Dermis blood vessel endothelial cell (primary cell): ENCODE measurements around the gene CISH. TPM values are rescaled to one million over a fixed set of nuclear protein-coding genes. Genes with fewer than 3 reads are reported as not detected.
A peak's percentile ranks its signal among the peaks of the same experiment; 100 is the strongest.

Experiments
- DNase-seq: peaks from one replicate; pipeline ENCODE4 v3.0.0; 2010
- total RNA-seq: library from RNA; depleted of rRNA; stranded (reverse); fragments of >200 nt; gene quantifications from 2 replicates; pipeline ENCODE4 v1.2.3, GENCODE V29; 2014

Gene CISH
- total RNA-seq, 1 donor from 2014 or later, result 0.51 TPM

- DNase-seq, result no peak
Observed at GRCh38 chr3:50612234-50612882, 784 bp upstream of the CISH start.

GRCh38 chr3:50610992-50611463 lies 546 bp downstream of the CISH start:
- peak; percentile 11 for DNase-seq

GRCh38 chr3:50610181-50610971 lies 1.2 kb downstream of the CISH start:
- DNase-seq, result no peak

GRCh38 chr3:50609763-50610085 lies 1.9 kb downstream of the CISH start:
- DNase-seq, result no peak

GRCh38 chr3:50609071-50609762 lies 2.4 kb downstream of the CISH start:
- no peak for DNase-seq

- DNase-seq, result no peak
Observed at GRCh38 chr3:50608278-50608677, 3.3 kb downstream of the CISH start.

- no peak for DNase-seq
Observed at GRCh38 chr3:50607271-50608091, 4.1 kb downstream of the CISH start.

- DNase-seq, result no peak
Observed at GRCh38 chr3:50606596-50606995, 5.0 kb downstream of the CISH start.

GRCh38 chr3:50605901-50606326 lies 5.7 kb downstream of the CISH start:
- DNase-seq, result no peak

- no peak for DNase-seq
Observed at GRCh38 chr3:50604628-50605588, 6.7 kb downstream of the CISH start.

- DNase-seq, result no peak
Observed at GRCh38 chr3:50604110-50604621, 7.4 kb downstream of the CISH start.

GRCh38 chr3:50603261-50604109 lies 8.1 kb downstream of the CISH start:
- DNase-seq, result no peak

- no peak for DNase-seq
Observed at GRCh38 chr3:50602595-50603191, 8.9 kb downstream of the CISH start.

GRCh38 chr3:50600841-50601591 lies 10.6 kb downstream of the CISH start:
- peak; percentile 76 for DNase-seq

GRCh38 chr3:50600141-50600753 lies 11.3 kb downstream of the CISH start:
- DNase-seq, result no peak

GRCh38 chr3:50599716-50600118 lies 11.9 kb downstream of the CISH start:
- DNase-seq, result no peak

- DNase-seq, result no peak
Observed at GRCh38 chr3:50599115-50599715, 12.4 kb downstream of the CISH start.

- DNase-seq, result no peak
Observed at GRCh38 chr3:50594253-50594785, 17.3 kb downstream of the CISH start.
